ENCODE results near the gene COL1A1.

DNA sequence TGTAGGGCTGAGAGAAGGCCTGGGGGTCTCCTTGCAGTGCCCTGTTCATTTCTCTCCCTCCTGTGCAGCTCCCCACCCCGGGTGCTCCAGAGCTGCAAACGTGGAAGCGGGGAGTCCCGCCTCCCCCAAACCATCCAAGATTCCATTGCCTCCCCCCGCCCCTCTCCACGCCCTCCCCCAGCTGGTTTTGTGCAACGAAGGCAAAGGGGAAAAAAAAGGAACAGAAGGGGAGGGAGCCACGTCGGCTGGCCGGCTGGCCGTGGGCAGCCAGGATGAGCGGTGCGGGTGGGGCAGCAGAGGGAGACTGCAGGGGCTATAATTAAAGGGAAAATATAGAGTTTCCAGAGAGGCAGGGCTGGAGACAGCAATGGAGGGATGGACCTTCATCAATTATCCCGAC lies 1.7 kb upstream of the COL1A1 start:
- TF ChIP-seq PHF5A (CRISPR knock-in tag; IDR thresholded peaks at IDR 0.05; ENCODE audit: low read depth, unreplicated experiment): no peak
- TF ChIP-seq, protein P1, sequence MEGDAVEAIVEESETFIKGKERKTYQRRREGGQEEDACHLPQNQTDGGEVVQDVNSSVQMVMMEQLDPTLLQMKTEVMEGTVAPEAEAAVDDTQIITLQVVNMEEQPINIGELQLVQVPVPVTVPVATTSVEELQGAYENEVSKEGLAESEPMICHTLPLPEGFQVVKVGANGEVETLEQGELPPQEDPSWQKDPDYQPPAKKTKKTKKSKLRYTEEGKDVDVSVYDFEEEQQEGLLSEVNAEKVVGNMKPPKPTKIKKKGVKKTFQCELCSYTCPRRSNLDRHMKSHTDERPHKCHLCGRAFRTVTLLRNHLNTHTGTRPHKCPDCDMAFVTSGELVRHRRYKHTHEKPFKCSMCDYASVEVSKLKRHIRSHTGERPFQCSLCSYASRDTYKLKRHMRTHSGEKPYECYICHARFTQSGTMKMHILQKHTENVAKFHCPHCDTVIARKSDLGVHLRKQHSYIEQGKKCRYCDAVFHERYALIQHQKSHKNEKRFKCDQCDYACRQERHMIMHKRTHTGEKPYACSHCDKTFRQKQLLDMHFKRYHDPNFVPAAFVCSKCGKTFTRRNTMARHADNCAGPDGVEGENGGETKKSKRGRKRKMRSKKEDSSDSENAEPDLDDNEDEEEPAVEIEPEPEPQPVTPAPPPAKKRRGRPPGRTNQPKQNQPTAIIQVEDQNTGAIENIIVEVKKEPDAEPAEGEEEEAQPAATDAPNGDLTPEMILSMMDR (CRISPR knock-in tag; IDR thresholded peaks at IDR 0.05): no peak
- TF ChIP-seq ZBTB38 (CRISPR knock-in tag; IDR thresholded peaks at IDR 0.05): no peak
- no peak for TF ChIP-seq ZNF143 (CRISPR knock-in tag; IDR thresholded peaks at IDR 0.05)
- no peak for TF ChIP-seq ZNF10 (CRISPR knock-in tag; IDR thresholded peaks at IDR 0.05; ENCODE audit: borderline replicate concordance, low read depth)
- TF ChIP-seq TMF1 (CRISPR knock-in tag; IDR thresholded peaks at IDR 0.05; ENCODE audit: low read depth): no peak
- TF ChIP-seq, protein P2, sequence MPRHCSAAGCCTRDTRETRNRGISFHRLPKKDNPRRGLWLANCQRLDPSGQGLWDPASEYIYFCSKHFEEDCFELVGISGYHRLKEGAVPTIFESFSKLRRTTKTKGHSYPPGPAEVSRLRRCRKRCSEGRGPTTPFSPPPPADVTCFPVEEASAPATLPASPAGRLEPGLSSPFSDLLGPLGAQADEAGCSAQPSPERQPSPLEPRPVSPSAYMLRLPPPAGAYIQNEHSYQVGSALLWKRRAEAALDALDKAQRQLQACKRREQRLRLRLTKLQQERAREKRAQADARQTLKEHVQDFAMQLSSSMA (CRISPR knock-in tag; IDR thresholded peaks at IDR 0.05): no peak
- TF ChIP-seq RFX5 (IDR thresholded peaks at IDR 0.05; ENCODE audit: low read depth, low read length): no peak
